Measurements from ENCODE around the gene HENMT1. TPM values are rescaled to one million over a fixed set of nuclear protein-coding genes. Genes with fewer than 3 reads are reported as not detected.

HENMT1 gene
- total RNA-seq, 4 donors from 2014 or later = 0.77 to 11.3 (median 2.3) TPM

GRCh38 chr1:108657356-108658080 lies 3.4 kb downstream of the HENMT1 start:
- H3K4me3 ChIP-seq = no peak overlapping the region
- TF ChIP-seq POLR2A (IDR thresholded peaks at IDR 0.05) (no peak), CTCF (IDR thresholded peaks at IDR 0.05) (no peak)

GRCh38 chr1:108653431-108654105 lies 7.3 kb downstream of the HENMT1 start:
- H3K27me3 ChIP-seq = no peaks in the 10 kb centered on the region
- H3K4me1 ChIP-seq = no peaks in the 10 kb centered on the region
- TF ChIP-seq CTCF (IDR thresholded peaks at IDR 0.05) = no peak
- no peak for TF ChIP-seq POLR2A (IDR thresholded peaks at IDR 0.05)
- no peaks in the 10 kb centered on the region for H3K9me3 ChIP-seq
- no peak for DNase-seq
- no peak overlapping the region for H3K4me3 ChIP-seq
- no peak overlapping the region for H3K27ac ChIP-seq
- intact Hi-C loops (cut with DNase I; ENCODE audit: low total_unique reads) = no loop called here
- H3K36me3 ChIP-seq = no peaks in the 10 kb centered on the region

More at GRCh38 chr1:108657356-108658080, 3.4 kb downstream of the HENMT1 start:
- DNase-seq = no peak
- Histone ChIP-seq H3K27me3 (no peaks in the 10 kb centered on the region), H3K27ac (no peak overlapping the region), H3K4me1 (no peaks in the 10 kb centered on the region), H3K36me3 (no peaks in the 10 kb centered on the region), H3K9me3 (no peaks in the 10 kb centered on the region)
- intact Hi-C loops (cut with DNase I; ENCODE audit: low total_unique reads) = no loop called here

GRCh38 chr1:108646648-108647269 lies 14.1 kb downstream of the HENMT1 start:
- H3K9me3 ChIP-seq = no peaks in the 10 kb centered on the region
- H3K4me3 ChIP-seq = no peak overlapping the region
- H3K4me1 ChIP-seq = no peaks in the 10 kb centered on the region
- peak overlapping the region; percentile 10 to 60 for H3K27ac ChIP-seq
- H3K27me3 ChIP-seq = no peaks in the 10 kb centered on the region
- no peaks in the 10 kb centered on the region for H3K36me3 ChIP-seq
- intact Hi-C loops (cut with DNase I; ENCODE audit: low total_unique reads) = loop anchor here (5.0 kb wide), 1 partner anchor 134 kb away; no protein-coding TSS in a partner anchor
- DNase-seq = peak in 1 of 2 donors; percentile 38
- TF ChIP-seq POLR2A (IDR thresholded peaks at IDR 0.05) (no peak), CTCF (IDR thresholded peaks at IDR 0.05) (no peak)

GRCh38 chr1:108646265-108646647 lies 14.6 kb downstream of the HENMT1 start:
- Histone ChIP-seq H3K27me3 (no peaks in the 10 kb centered on the region), H3K27ac (peak overlapping the region in 1 of 2 donors; percentile 10), H3K4me1 (no peaks in the 10 kb centered on the region), H3K4me3 (no peak overlapping the region), H3K36me3 (no peaks in the 10 kb centered on the region), H3K9me3 (no peaks in the 10 kb centered on the region)
- DNase-seq = no peak
- intact Hi-C loops (cut with DNase I; ENCODE audit: low total_unique reads) = loop anchor here (5.0 kb wide), 1 partner anchor 134 kb away; no protein-coding TSS in a partner anchor
- TF ChIP-seq CTCF (IDR thresholded peaks at IDR 0.05) = no peak
- TF ChIP-seq POLR2A (IDR thresholded peaks at IDR 0.05) = no peak
